Stomach (tissue), 9 donors: Measurements from ENCODE around the gene FSD1. TPM values are rescaled to one million over a fixed set of nuclear protein-coding genes. Genes with fewer than 3 reads are reported as not detected.

Experiments used
- DNase-seq, 2 donors: peaks; one replicate each; pipeline versions ENCODE4 v3.0.0 to v3.0.0-alpha.2; 2013 to 2019
- H3K27ac ChIP-seq, 5 donors: fragments of 200-600 bp in 4 of 5; sonication (generic) in 4 of 5; one replicate each; pipeline ENCODE4 v1.5.1; 2013 to 2019; ENCODE audit warnings: mild to moderate bottlenecking in 1 of 5, moderate library complexity in 1 of 5
- H3K27me3 ChIP-seq, 3 donors: fragments of 200-600 bp; sonication (generic); one replicate each; pipeline ENCODE4 v1.5.1; 2017 to 2019; ENCODE audit warnings: mixed run types in 1 of 3
- H3K36me3 ChIP-seq, 4 donors: fragments of 200-600 bp; sonication (generic); 1 replicate in 3 of 4; 2 replicates in 1 of 4; pipeline ENCODE4 v1.5.1; 2016 to 2019
- H3K4me1 ChIP-seq, 4 donors: fragments of 200-600 bp; sonication (generic); one replicate each; pipeline ENCODE4 v1.5.1; 2016 to 2019
- H3K4me3 ChIP-seq, 4 donors: fragments of 200-600 bp; sonication (generic) in 3 of 4; one replicate each; pipeline ENCODE4 v1.5.1; 2016 to 2019; ENCODE audit warnings: mild to moderate bottlenecking in 1 of 4
- H3K9me3 ChIP-seq, 4 donors: fragments of 200-600 bp; sonication (generic); one replicate each; pipeline ENCODE4 v1.5.1; 2016 to 2019
- EP300 ChIP-seq: sonication (generic); formaldehyde crosslinking; IDR thresholded peaks from one replicate; pipeline ENCODE4 v1.6.1; 2017; ENCODE audit warnings: antibody characterized with exemption
- POLR2A ChIP-seq, 4 donors: fragments of 450-650 bp; IDR thresholded peaks; one replicate each; pipeline ENCODE4 v1.6.1; 2016; ENCODE audit warnings: antibody characterized with exemption in 4 of 4, control low read depth in 2 of 4, mild to moderate bottlenecking in 1 of 4, moderate library complexity in 1 of 4
- POLR2AphosphoS5 ChIP-seq, 3 donors: sonication (generic); formaldehyde crosslinking; IDR thresholded peaks; one replicate each; pipeline ENCODE4 v1.6.1; 2016; ENCODE audit warnings: antibody characterized with exemption in 3 of 3
- WGBS, 5 donors: extraction: QIAGEN DNeasy Blood & Tissue Kit in 3 of 5; methylation state at CpG; one replicate each; pipeline versions ENCODE4 v1.1.5 to v1.1.7; 2013 to 2018; 5-methylcytosine and 5-hydroxymethylcytosine counted together
- intact Hi-C: fragments of 100-400 bp; cut with DNase I; formaldehyde crosslinking; loops from one replicate; pipeline ENCODE4 v1.15.1; 2023; ENCODE audit warnings: low total_unique reads
- polyA plus RNA-seq, 3 donors: library from polyadenylated mRNA; stranded (reverse); fragments of 200-250 nt; gene quantifications; one replicate each; pipeline ENCODE4 v1.2.3, GENCODE V29; 2013
- total RNA-seq, 5 donors: library from RNA; depleted of rRNA; stranded (reverse); fragments of >200 nt; gene quantifications; one replicate each; pipeline versions ENCODE4 v1.1.0 to v1.2.3, GENCODE V29; 2014 to 2016
- TF ChIP-seq, protein P1 (sequence below), 7 experiments: fragments of 450-650 bp in 4 of 7; fragments of 200-600 bp in 3 of 7; sonication (generic) in 3 of 7; IDR thresholded peaks; one replicate each; pipeline ENCODE4 v1.5.1; 2016 to 2019; ENCODE audit warnings: antibody characterized with exemption in 7 of 7, control low read depth in 2 of 7, mild to moderate bottlenecking in 1 of 7
- donor health status: healthy with polysubstance abuse.
- donor health status: Bipolar disorder and iron deficiency.
- donor health status: healthy.

The FSD1 gene
- total and polyA plus RNA-seq, 8 donors: 0.31 to 12.5 (median 1.3) TPM; not detected in 3

- TF ChIP-seq EP300 (no peak), POLR2A (IDR thresholded peaks at IDR 0.05) (no peak), POLR2AphosphoS5 (IDR thresholded peaks at IDR 0.05) (no peak)
- TF ChIP-seq, protein P1, sequence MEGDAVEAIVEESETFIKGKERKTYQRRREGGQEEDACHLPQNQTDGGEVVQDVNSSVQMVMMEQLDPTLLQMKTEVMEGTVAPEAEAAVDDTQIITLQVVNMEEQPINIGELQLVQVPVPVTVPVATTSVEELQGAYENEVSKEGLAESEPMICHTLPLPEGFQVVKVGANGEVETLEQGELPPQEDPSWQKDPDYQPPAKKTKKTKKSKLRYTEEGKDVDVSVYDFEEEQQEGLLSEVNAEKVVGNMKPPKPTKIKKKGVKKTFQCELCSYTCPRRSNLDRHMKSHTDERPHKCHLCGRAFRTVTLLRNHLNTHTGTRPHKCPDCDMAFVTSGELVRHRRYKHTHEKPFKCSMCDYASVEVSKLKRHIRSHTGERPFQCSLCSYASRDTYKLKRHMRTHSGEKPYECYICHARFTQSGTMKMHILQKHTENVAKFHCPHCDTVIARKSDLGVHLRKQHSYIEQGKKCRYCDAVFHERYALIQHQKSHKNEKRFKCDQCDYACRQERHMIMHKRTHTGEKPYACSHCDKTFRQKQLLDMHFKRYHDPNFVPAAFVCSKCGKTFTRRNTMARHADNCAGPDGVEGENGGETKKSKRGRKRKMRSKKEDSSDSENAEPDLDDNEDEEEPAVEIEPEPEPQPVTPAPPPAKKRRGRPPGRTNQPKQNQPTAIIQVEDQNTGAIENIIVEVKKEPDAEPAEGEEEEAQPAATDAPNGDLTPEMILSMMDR (IDR thresholded peaks at IDR 0.05): no peak
- Histone ChIP-seq H3K9me3 (no peaks in the 10 kb centered on the region), H3K27ac (no peak overlapping the region), H3K4me1 (peaks cover 0 to 10% (median 8%) of the 10 kb centered on the region in 4 donors), H3K27me3 (peaks cover 9 to 53% (median 18%) of the 10 kb centered on the region in 3 donors), H3K36me3 (no peaks in the 10 kb centered on the region), H3K4me3 (no peak overlapping the region)
- 47 to 55% (median 51%) methylated on average over 13 of the region's 13 CpGs for WGBS, 5 donors
- peak in 1 of 2 donors; percentile 44 for DNase-seq
- intact Hi-C loops: no loop called here
These were observed 2.7 kb upstream of the FSD1 start for GRCh38 chr19:4301590-4302242.

- Histone ChIP-seq H3K27ac (no peak within 1 kb of the TSS), H3K4me1 (peaks cover 0 to 10% (median 8%) of the 10 kb centered on the region in 4 donors), H3K4me3 (no peak within 1 kb of the TSS), H3K9me3 (no peaks in the 10 kb centered on the region), H3K36me3 (no peaks in the 10 kb centered on the region), H3K27me3 (peaks cover 9 to 52% (median 18%) of the 10 kb centered on the region in 3 donors)
- intact Hi-C loops: no loop called here
- 46 to 68% (median 65%) methylated on average over 8 of the region's 8 CpGs for WGBS, 5 donors
- DNase-seq: no peak
- TF ChIP-seq, protein P1 (IDR thresholded peaks at IDR 0.05): no peak
- TF ChIP-seq POLR2A (IDR thresholded peaks at IDR 0.05) (no peak), POLR2AphosphoS5 (IDR thresholded peaks at IDR 0.05) (no peak), EP300 (no peak)
These were observed 2.2 kb upstream of the FSD1 start, which contains the start of gene TMIGD2 for GRCh38 chr19:4302243-4302640. TSS of gene TMIGD2 (minus strand) at chr19:4302389. CDS start at chr19:4302385, 4 bp downstream.

- Histone ChIP-seq H3K27me3 (peaks cover 9 to 50% (median 18%) of the 10 kb centered on the region in 3 donors), H3K9me3 (no peaks in the 10 kb centered on the region), H3K4me3 (peak overlapping the region; percentile 24 to 44 (median 32)), H3K36me3 (no peaks in the 10 kb centered on the region), H3K27ac (no peak overlapping the region), H3K4me1 (peaks cover 0 to 10% (median 8%) of the 10 kb centered on the region in 4 donors)
- intact Hi-C loops: no loop called here
- DNase-seq: no peak
- no peak for TF ChIP-seq EP300
- TF ChIP-seq, protein P1 (IDR thresholded peaks at IDR 0.05): no peak
- TF ChIP-seq POLR2A (IDR thresholded peaks at IDR 0.05): no peak
- TF ChIP-seq POLR2AphosphoS5 (IDR thresholded peaks at IDR 0.05): no peak
- WGBS, 5 donors: 41 to 52% (median 49%) methylated on average over 13 to 18 of the region's 18 CpGs
These were observed 420 bp upstream of the FSD1 start for GRCh38 chr19:4303819-4304537.

DNA sequence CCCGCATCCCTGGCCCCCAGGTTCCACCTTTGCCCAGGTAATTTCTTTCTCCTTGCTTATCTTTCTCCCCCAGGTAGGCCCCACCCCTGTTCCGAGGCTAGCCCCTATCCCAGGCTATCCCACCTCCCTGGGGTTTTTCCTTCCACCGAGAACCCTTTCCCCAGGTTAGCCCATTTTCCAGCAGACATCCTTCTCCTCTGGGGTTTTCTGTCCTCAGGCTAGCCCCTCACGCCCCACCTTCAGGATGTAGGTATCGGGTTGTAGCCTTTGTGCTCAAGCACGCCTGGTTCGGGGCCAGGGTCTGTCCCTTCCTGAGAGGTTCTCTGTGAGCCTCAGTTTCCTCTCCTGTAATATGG is 837 bp downstream of the FSD1 start:
- 67 to 74% (median 69%) methylated on average over 6 to 7 of the region's 7 CpGs for WGBS, 5 donors

More for the DNA sequence above, 837 bp downstream of the FSD1 start:
- Histone ChIP-seq H3K27me3 (peaks cover 9 to 50% (median 18%) of the 10 kb centered on the region in 3 donors), H3K9me3 (no peaks in the 10 kb centered on the region), H3K27ac (no peak overlapping the region), H3K36me3 (no peaks in the 10 kb centered on the region), H3K4me3 (no peak overlapping the region), H3K4me1 (peaks cover 0 to 10% (median 8%) of the 10 kb centered on the region in 4 donors)
- intact Hi-C loops: no loop called here
- no peak for DNase-seq
- TF ChIP-seq EP300 (no peak), POLR2A (IDR thresholded peaks at IDR 0.05) (no peak), POLR2AphosphoS5 (IDR thresholded peaks at IDR 0.05) (no peak)
- TF ChIP-seq, protein P1 (IDR thresholded peaks at IDR 0.05): no peak
